ENCODE results near the gene SLC30A1.

Gene SLC30A1

DNA sequence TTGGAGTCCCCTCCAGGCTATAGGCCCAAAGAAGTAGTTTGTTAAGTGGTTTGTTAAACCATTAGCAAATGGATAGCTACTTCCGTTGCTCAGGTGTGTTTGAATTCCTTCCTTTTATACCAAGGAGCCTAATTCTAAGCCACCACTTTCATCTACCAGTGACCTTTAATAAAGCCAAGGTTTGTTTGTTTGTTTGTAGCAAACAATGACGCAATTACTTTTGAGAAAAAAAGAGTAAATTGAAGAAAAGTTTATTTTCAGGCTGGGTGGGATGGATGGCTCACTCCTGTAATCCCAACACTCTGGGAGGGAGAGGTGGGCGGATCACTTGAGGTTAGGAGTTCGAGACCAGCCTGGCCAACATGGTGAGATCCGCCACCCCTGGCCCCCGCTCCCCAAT lies 56.2 kb downstream of the SLC30A1 start:
- TF ChIP-seq CTCF (conservative IDR thresholded peaks at IDR 0.05; ENCODE audit: control insufficient read depth, insufficient read depth, low read depth, low read length): no peak
- no peak overlapping the region for H3K4me3 ChIP-seq (ENCODE audit: control insufficient read depth, low read depth, low read length)
- no peak for DNase-seq (ENCODE audit: low read depth)
